ENCODE data around the gene G6PC3. TPM values are rescaled to one million over a fixed set of nuclear protein-coding genes. Genes with fewer than 3 reads are reported as not detected.

Gene G6PC3
- total RNA-seq, 1 experiment from 2014 or later = 105 TPM

DNA sequence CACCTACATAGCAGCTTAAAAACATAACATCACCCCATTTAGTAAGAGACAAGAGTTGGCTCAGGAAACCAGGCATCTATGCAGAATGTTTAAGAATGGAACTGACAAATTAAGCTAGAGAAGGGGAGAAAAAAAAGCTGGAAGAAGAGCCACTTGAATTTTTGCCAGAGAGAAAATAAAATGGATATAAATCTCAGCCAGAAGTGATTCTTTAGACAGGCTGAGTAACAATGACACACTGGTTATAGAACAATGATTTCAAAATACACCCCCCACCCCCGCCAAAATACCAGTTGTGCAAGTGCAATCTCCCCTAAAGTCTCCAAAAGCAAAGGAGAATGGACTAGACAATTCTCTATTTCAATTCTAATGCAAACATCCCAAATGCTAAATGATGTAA is 26.5 kb upstream of the G6PC3 start:
- Histone ChIP-seq H3K4me2 (ENCODE audit: insufficient read depth, insufficient read length, low read length) (no peak overlapping the region), H3T11ph (ENCODE audit: low read length) (no peak overlapping the region), H3K27me3 (ENCODE audit: insufficient read depth, low read length) (no peaks in the 10 kb centered on the region), H2BK15ac (ENCODE audit: low read depth, low read length) (no peak overlapping the region), H3K14ac (ENCODE audit: insufficient read depth, low read length) (no peak overlapping the region), H3K79me1 (ENCODE audit: insufficient read depth, low read depth, low read length, poor library complexity, severe bottlenecking) (peaks cover 25% of the 10 kb centered on the region), H2BK5ac (ENCODE audit: insufficient read length, low read length) (no peak overlapping the region), H3K9me3 (ENCODE audit: control insufficient read depth, low read depth, low read length) (no peaks in the 10 kb centered on the region), H3K56ac (ENCODE audit: insufficient read length, low read depth, low read length) (no peak overlapping the region), H3K4ac (ENCODE audit: low read depth, low read length) (no peak overlapping the region), H4K91ac (ENCODE audit: insufficient read length, low read depth, low read length) (no peak overlapping the region), H2BK120ac (ENCODE audit: low read depth, low read length, poor library complexity, severe bottlenecking) (no peak overlapping the region), H4K8ac (replicated peaks; ENCODE audit: insufficient read length, low read depth, low read length) (no peak overlapping the region), H3K4me1 (ENCODE audit: insufficient read depth, low read length) (no peaks in the 10 kb centered on the region), H3K23me2 (ENCODE audit: insufficient read length, low read depth, low read length, poor library complexity, severe bottlenecking) (no peaks in the 10 kb centered on the region), H4K5ac (ENCODE audit: insufficient read length, low read depth, low read length) (no peak overlapping the region), H4K20me1 (ENCODE audit: control insufficient read depth, insufficient read depth, insufficient read length) (no peaks in the 10 kb centered on the region), H3K9ac (ENCODE audit: extremely low read depth, insufficient read length, low read length) (no peak overlapping the region), H2BK12ac (ENCODE audit: insufficient read length, low read depth, low read length) (no peak overlapping the region), H2BK20ac (ENCODE audit: low read depth, low read length, poor library complexity, severe bottlenecking) (no peak overlapping the region), H2AFZ (ENCODE audit: low read length) (no peak overlapping the region), H2AK5ac (ENCODE audit: insufficient read length, low read length) (no peak overlapping the region), H3K27ac (ENCODE audit: insufficient read length, low read depth, low read length) (no peak overlapping the region), H3K79me2 (ENCODE audit: insufficient read depth, low read length) (peaks cover 17% of the 10 kb centered on the region), H3K18ac (ENCODE audit: insufficient read length, low read depth, low read length) (no peak overlapping the region), H3K23ac (ENCODE audit: insufficient read length, low read depth, low read length) (no peak overlapping the region)
- DNase-seq = no peak
- WGBS (ENCODE audit: extremely low coverage, insufficient read length, low lambda C conversion rate) = no CpG with 5 or more reads among the region's 1 CpG
- Mint-ChIP-seq H3K27ac (peak overlapping the region in 1 of 3 experiments; percentile 73; a peak in 3 of 7 replicates), H3K4me3 (no peak overlapping the region), H3K36me3 (ENCODE audit: insufficient read depth in 1 of 3, low read depth in 3 of 3) (peaks cover 21 to 49% (median 45%) of the 10 kb centered on the region in 3 experiments), H3K9me3 (no peaks in the 10 kb centered on the region), H3K27me3 (ENCODE audit: low read depth) (no peaks in the 10 kb centered on the region), H3K4me1 (peaks cover 10 to 19% of the 10 kb centered on the region in 2 experiments)
- TF ChIP-seq CTCF (conservative IDR thresholded peaks at IDR 0.05) = no peak

All from H9 (cell line).